ENCODE data around the gene CALD1.

GRCh38 chr7:134995239-134996096, 216.0 kb downstream of the CALD1 start:
- TF ChIP-seq, protein P1, sequence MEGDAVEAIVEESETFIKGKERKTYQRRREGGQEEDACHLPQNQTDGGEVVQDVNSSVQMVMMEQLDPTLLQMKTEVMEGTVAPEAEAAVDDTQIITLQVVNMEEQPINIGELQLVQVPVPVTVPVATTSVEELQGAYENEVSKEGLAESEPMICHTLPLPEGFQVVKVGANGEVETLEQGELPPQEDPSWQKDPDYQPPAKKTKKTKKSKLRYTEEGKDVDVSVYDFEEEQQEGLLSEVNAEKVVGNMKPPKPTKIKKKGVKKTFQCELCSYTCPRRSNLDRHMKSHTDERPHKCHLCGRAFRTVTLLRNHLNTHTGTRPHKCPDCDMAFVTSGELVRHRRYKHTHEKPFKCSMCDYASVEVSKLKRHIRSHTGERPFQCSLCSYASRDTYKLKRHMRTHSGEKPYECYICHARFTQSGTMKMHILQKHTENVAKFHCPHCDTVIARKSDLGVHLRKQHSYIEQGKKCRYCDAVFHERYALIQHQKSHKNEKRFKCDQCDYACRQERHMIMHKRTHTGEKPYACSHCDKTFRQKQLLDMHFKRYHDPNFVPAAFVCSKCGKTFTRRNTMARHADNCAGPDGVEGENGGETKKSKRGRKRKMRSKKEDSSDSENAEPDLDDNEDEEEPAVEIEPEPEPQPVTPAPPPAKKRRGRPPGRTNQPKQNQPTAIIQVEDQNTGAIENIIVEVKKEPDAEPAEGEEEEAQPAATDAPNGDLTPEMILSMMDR (IDR thresholded peaks at IDR 0.05; ENCODE audit: low read depth, low read length, poor library complexity, severe bottlenecking): no peak
- no peak for TF ChIP-seq EZH2phosphoT487 (IDR thresholded peaks at IDR 0.05; ENCODE audit: borderline replicate concordance, low read length)
